CD8-positive, alpha-beta memory T cell (primary cell): ENCODE data around the gene MAP4K5. TPM values are rescaled to one million over a fixed set of nuclear protein-coding genes. Genes with fewer than 3 reads are reported as not detected.

Source experiments
- CTCF ChIA-PET: fragments of 350-600 bp; sonication (Branson Sonifier 250); formaldehyde crosslinking; loops from one replicate; lab custom pipeline; 2021; ENCODE audit warnings: antibody characterized with exemption; lab: Charles Lee
- POLR2A ChIA-PET: fragments of 350-600 bp; sonication (Branson Sonifier 250); formaldehyde crosslinking; loops from one replicate; lab custom pipeline; 2021; ENCODE audit warnings: antibody characterized with exemption; lab: Charles Lee
- DNase-seq, 5 donors: peaks; one replicate each; pipeline versions ENCODE4 v3.0.0 to v3.0.0-alpha.2; 2020 to 2022; ENCODE audit warnings: mixed read lengths in 1 of 5
- H3K27ac ChIP-seq: one replicate; pipeline ENCODE4 v1.7.0; 2013; ENCODE audit warnings: low read depth, mild to moderate bottlenecking, low read length, moderate library complexity
- H3K27me3 ChIP-seq: 2 replicates; pipeline ENCODE4 v1.7.0; 2013; ENCODE audit warnings: low read length, mild to moderate bottlenecking; ENCODE audit not compliant: insufficient read depth, poor library complexity, severe bottlenecking
- H3K36me3 ChIP-seq: 2 replicates; pipeline ENCODE4 v1.7.0; 2013; ENCODE audit warnings: mild to moderate bottlenecking, low read length, moderate library complexity; ENCODE audit not compliant: insufficient read depth
- H3K4me1 ChIP-seq: 2 replicates; pipeline ENCODE4 v1.7.0; 2013; ENCODE audit warnings: mild to moderate bottlenecking, low read length, moderate library complexity; ENCODE audit not compliant: insufficient read depth
- H3K4me3 ChIP-seq: 2 replicates; pipeline ENCODE4 v1.7.0; 2013; ENCODE audit warnings: mild to moderate bottlenecking, low read length
- H3K9me3 ChIP-seq: 2 replicates; pipeline ENCODE4 v1.7.0; 2013; ENCODE audit warnings: mild to moderate bottlenecking, low read length
- H3K27ac Mint-ChIP-seq, 8 donors: one replicate each; pipeline ENCODE4 v1.8.0; 2020 to 2021; ENCODE audit warnings: mixed read lengths in 8 of 8, mild to moderate bottlenecking in 6 of 8, inconsistent platforms in 3 of 8, moderate library complexity in 3 of 8
- H3K27me3 Mint-ChIP-seq, 2 donors: one replicate each; pipeline ENCODE4 v1.8.0; 2020 to 2021; ENCODE audit warnings: mixed read lengths in 2 of 2, mild to moderate bottlenecking in 1 of 2, moderate library complexity in 1 of 2
- H3K36me3 Mint-ChIP-seq, 3 donors: one replicate each; pipeline ENCODE4 v1.8.0; 2020 to 2021; ENCODE audit warnings: mixed read lengths in 3 of 3, inconsistent platforms in 1 of 3, mild to moderate bottlenecking in 1 of 3
- H3K4me1 Mint-ChIP-seq, 3 donors: one replicate each; pipeline ENCODE4 v1.8.0; 2020 to 2021; ENCODE audit warnings: mixed read lengths in 3 of 3, inconsistent platforms in 1 of 3, mild to moderate bottlenecking in 1 of 3
- H3K4me3 Mint-ChIP-seq, 7 donors: one replicate each; pipeline ENCODE4 v1.8.0; 2020 to 2021; ENCODE audit warnings: mixed read lengths in 7 of 7, mild to moderate bottlenecking in 6 of 7, moderate library complexity in 4 of 7, inconsistent platforms in 2 of 7
- H3K9me3 Mint-ChIP-seq, 5 donors: one replicate each; pipeline ENCODE4 v1.8.0; 2020 to 2022; ENCODE audit warnings: mixed read lengths in 5 of 5, mild to moderate bottlenecking in 3 of 5, moderate library complexity in 2 of 5, inconsistent platforms in 1 of 5
- polyA plus RNA-seq: library from polyadenylated mRNA; unstranded; fragments of 300-500 nt; fragmentation: Illumina TruSeq; gene quantifications from one replicate; pipeline ENCODE4 v1.2.3, GENCODE V29; 2021
- total RNA-seq, 2 experiments: library from RNA; stranded (reverse); gene quantifications; one replicate each; pipeline ENCODE4 v1.2.3, GENCODE V29; 2021

MAP4K5 gene
- total and polyA plus RNA-seq, 3 experiments from 2014 or later, result 26.1 to 36.4 (median 35.2) TPM

DNA sequence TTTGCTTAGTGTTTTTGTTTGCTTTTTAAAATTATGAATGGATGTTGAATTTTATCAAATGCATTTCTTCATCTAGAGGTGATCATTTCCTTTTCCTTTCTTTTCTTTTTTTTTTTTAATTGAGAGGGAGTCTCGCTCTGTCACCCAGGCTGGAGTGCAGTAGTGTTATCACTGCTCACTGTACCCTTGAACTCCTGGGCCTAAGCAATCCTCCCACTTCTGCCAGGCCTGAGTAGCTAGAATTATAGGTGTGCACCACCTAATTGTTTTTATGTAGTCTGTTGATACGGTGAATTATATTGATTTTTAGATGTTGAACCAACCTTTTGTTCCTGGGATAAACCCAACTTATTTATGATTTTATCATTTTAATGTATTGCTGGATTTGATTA lies 134.2 kb downstream of the MAP4K5 start:
- Histone ChIP-seq H3K36me3 (no peaks in the 10 kb centered on the region), H3K27ac (no peak overlapping the region), H3K4me3 (no peak overlapping the region), H3K9me3 (no peaks in the 10 kb centered on the region), H3K4me1 (no peaks in the 10 kb centered on the region), H3K27me3 (no peaks in the 10 kb centered on the region)
- no peaks in the 10 kb centered on the region for H3K9me3 Mint-ChIP-seq
- H3K4me3 Mint-ChIP-seq, result peak overlapping the region in 5 of 7 donors; percentile 1 to 93 (median 47)
- no peak for DNase-seq
- peak overlapping the region in 3 of 8 donors; percentile 42 to 82 (median 48) for H3K27ac Mint-ChIP-seq
- ChIA-PET POLR2A (no interaction called here), CTCF (interaction anchor here (1.5 to 2.5 kb wide), 2 partner anchors 33 to 77 kb away, joined by 3 to 5 read pairs; no protein-coding TSS in a partner anchor)
- no peaks in the 10 kb centered on the region for H3K36me3 Mint-ChIP-seq
- peaks cover 7 to 19% (median 15%) of the 10 kb centered on the region in 3 donors for H3K4me1 Mint-ChIP-seq
- H3K27me3 Mint-ChIP-seq, result peaks cover 0 to 1% of the 10 kb centered on the region in 2 donors

DNA sequence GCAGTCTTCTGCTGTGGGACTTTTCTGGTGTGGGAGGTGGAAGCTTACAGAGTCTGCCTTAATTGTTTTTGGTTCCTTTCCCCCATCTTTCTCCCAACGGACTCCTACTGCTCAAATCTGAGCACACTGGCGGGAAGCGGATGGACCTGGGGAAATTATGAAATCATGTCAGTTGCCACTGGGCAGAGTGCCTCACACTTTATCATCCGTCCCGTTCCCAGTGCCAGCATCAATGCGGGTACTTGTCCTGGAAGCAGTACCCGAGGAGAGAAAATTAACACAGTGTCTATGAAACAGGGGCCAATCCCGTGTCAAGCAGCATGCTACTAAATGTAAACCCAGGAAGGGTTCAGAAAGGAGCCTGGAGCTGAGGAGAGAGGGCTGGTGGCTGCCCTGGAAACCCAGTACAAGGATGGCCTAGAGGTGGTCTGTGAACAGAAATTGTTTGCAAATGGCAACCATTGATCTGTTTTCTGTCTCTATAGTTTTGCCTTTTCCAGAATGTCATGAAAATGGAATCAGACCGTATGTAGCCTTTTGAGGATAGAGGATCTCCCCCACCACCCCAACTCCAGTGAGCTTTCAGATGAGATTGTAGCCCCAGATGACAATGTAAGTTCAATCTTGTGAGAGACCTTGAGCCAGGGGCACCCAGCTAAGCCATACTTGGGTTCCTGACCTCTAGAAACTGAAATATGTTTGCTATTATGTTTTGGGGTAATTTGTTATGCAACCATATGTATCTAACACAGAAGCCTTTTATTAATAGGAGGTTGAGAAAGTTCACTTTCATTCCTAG lies 134.8 kb downstream of the MAP4K5 start:
- no peaks in the 10 kb centered on the region for H3K27me3 ChIP-seq
- peak overlapping the region; percentile 80 to 93 (median 87) for H3K4me3 Mint-ChIP-seq
- DNase-seq, result no peak
- ChIA-PET CTCF (interaction anchor here (1.3 to 2.5 kb wide), 3 partner anchors 33 to 77 kb away, joined by 3 to 5 read pairs (median 5); no protein-coding TSS in a partner anchor), POLR2A (interaction anchor here (0.6 to 1.9 kb wide), 2 partner anchors 15 to 34 kb away, joined by 3 to 11 read pairs; no protein-coding TSS in a partner anchor)
- H3K9me3 Mint-ChIP-seq, result no peaks in the 10 kb centered on the region
- H3K27ac ChIP-seq, result no peak overlapping the region
- H3K4me1 Mint-ChIP-seq, result peaks cover 7 to 19% (median 15%) of the 10 kb centered on the region in 3 donors
- H3K27me3 Mint-ChIP-seq, result peaks cover 0 to 1% of the 10 kb centered on the region in 2 donors
- no peaks in the 10 kb centered on the region for H3K4me1 ChIP-seq
- H3K9me3 ChIP-seq, result no peaks in the 10 kb centered on the region
- H3K36me3 Mint-ChIP-seq, result no peaks in the 10 kb centered on the region
- peak overlapping the region; percentile 73 for H3K4me3 ChIP-seq
- peak overlapping the region in 4 of 8 donors; percentile 29 to 81 (median 57) for H3K27ac Mint-ChIP-seq
- H3K36me3 ChIP-seq, result no peaks in the 10 kb centered on the region

GRCh38 chr14:50396631-50397389 lies 135.6 kb downstream of the MAP4K5 start, which contains the start of gene CDKL1:
Gene CDKL1 (minus strand): TSS chr14:50396881. CDS start chr14:50395868, 1,013 bp downstream.
- Mint-ChIP-seq H3K9me3 (no peaks in the 10 kb centered on the region), H3K4me3 (peak within 1 kb of the TSS; percentile 88 to 95 (median 90)), H3K4me1 (peaks cover 7 to 19% (median 15%) of the 10 kb centered on the region in 3 donors), H3K27ac (peak within 1 kb of the TSS in 7 of 8 donors; percentile 24 to 88 (median 66)), H3K36me3 (peaks cover 0 to 1% (median 0%) of the 10 kb centered on the region in 3 donors), H3K27me3 (peaks cover 0 to 1% of the 10 kb centered on the region in 2 donors)
- CTCF ChIA-PET, result interaction anchor here (0.7 to 2.5 kb wide), 4 partner anchors 32 to 465 kb away, joined by 3 to 5 read pairs (median 4); no protein-coding TSS in a partner anchor
- peak within 1 kb of the TSS; percentile 73 for H3K4me3 ChIP-seq
- peak; percentile 15 to 51 (median 22) for DNase-seq
- H3K4me1 ChIP-seq, result no peaks in the 10 kb centered on the region
- POLR2A ChIA-PET, result interaction anchor here (0.6 to 1.9 kb wide), 4 partner anchors 14 to 34 kb away, joined by 3 to 11 read pairs (median 3); no protein-coding TSS in a partner anchor
- no peaks in the 10 kb centered on the region for H3K9me3 ChIP-seq
- H3K27me3 ChIP-seq, result no peaks in the 10 kb centered on the region
- no peaks in the 10 kb centered on the region for H3K36me3 ChIP-seq
- H3K27ac ChIP-seq, result no peak within 1 kb of the TSS

GRCh38 chr14:50395448-50395847 lies 136.9 kb downstream of the MAP4K5 start:
- H3K9me3 Mint-ChIP-seq, result no peaks in the 10 kb centered on the region
- Histone ChIP-seq H3K4me3 (no peak overlapping the region), H3K4me1 (no peaks in the 10 kb centered on the region), H3K9me3 (no peaks in the 10 kb centered on the region), H3K36me3 (no peaks in the 10 kb centered on the region), H3K27ac (no peak overlapping the region), H3K27me3 (no peaks in the 10 kb centered on the region)
- H3K27me3 Mint-ChIP-seq, result peaks cover 0 to 1% of the 10 kb centered on the region in 2 donors
- peak overlapping the region in 6 of 7 donors; percentile 88 to 95 (median 90) for H3K4me3 Mint-ChIP-seq
- H3K4me1 Mint-ChIP-seq, result peaks cover 7 to 19% (median 15%) of the 10 kb centered on the region in 3 donors
- ChIA-PET POLR2A (interaction anchor here (1.9 kb wide), 1 partner anchor 32 kb away, joined by 11 read pairs; no protein-coding TSS in a partner anchor), CTCF (interaction anchor here (0.7 kb wide), 1 partner anchor 368 kb away, joined by 5 read pairs; no protein-coding TSS in a partner anchor)
- no peak overlapping the region for H3K27ac Mint-ChIP-seq
- no peak for DNase-seq
- H3K36me3 Mint-ChIP-seq, result peaks cover 0 to 1% (median 0%) of the 10 kb centered on the region in 3 donors

DNA sequence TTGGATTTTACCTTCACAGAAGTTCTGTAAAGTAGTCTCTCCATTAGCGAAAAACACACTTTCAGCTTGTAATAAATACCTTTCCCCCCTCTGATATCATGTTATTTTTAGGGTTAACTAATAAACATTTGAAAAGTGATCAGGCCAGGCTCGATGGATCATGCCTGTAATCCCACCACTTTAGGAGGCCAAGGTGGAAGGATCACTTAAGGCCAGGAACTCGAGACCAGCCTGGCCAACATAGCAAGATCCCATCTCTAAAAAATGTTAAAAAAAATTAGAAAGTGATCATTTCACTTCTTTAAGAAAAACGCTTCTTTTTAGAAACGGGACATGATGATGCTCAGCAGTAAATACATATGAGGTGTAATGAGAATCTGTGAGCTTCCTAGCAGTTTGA lies 137.7 kb downstream of the MAP4K5 start:
- H3K27ac Mint-ChIP-seq, result no peak overlapping the region
- H3K4me3 Mint-ChIP-seq, result peak overlapping the region in 1 of 7 donors; percentile 95
- Histone ChIP-seq H3K27ac (no peak overlapping the region), H3K36me3 (no peaks in the 10 kb centered on the region), H3K27me3 (no peaks in the 10 kb centered on the region), H3K4me3 (no peak overlapping the region), H3K9me3 (no peaks in the 10 kb centered on the region), H3K4me1 (no peaks in the 10 kb centered on the region)
- H3K4me1 Mint-ChIP-seq, result peaks cover 7 to 19% (median 15%) of the 10 kb centered on the region in 3 donors
- H3K9me3 Mint-ChIP-seq, result no peaks in the 10 kb centered on the region
- peaks cover 0 to 1% (median 0%) of the 10 kb centered on the region in 3 donors for H3K36me3 Mint-ChIP-seq
- CTCF ChIA-PET, result no interaction called here
- DNase-seq, result no peak
- POLR2A ChIA-PET, result no interaction called here
- H3K27me3 Mint-ChIP-seq, result peaks cover 0 to 1% of the 10 kb centered on the region in 2 donors

DNA sequence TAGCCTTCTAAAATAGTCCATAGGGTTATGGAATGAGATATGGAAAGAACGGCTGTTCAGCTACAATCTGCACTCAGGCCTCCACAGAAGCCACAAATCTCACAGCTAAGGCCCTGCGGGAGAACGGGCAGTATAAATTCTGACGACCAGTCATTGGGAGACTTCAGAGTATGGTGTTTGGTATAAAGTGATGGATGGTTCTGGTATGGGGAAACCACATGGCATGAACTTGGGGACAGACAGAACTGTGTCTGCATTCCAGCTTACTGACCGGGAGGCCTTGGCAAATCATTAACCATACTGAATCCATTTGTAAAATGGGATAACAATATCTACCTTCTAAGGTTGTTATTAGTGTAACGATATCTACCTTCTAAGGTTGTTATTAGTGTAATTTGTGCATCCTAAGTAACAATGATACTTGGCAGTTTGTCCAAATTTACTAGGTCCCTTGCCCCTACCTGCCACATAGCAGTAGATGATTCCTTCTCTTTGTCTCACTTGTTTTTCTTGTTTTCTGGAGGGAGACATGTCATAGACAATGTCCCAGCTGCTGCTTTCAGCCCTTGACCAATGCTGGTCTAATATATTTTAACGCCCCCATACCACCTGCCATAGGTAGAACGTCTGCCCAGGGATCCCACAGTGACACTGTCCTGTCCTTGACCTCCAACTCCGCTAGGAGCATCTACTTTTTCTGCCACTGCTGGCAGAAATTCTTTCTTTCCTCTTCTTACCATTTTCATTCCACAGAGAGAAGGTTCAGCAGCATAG lies 142.5 kb downstream of the MAP4K5 start:
- Mint-ChIP-seq H3K27ac (peak overlapping the region in 1 of 8 donors; percentile 1), H3K9me3 (no peaks in the 10 kb centered on the region), H3K27me3 (no peaks in the 10 kb centered on the region), H3K4me1 (no peaks in the 10 kb centered on the region), H3K36me3 (peaks cover 0 to 1% (median 0%) of the 10 kb centered on the region in 3 donors), H3K4me3 (no peak overlapping the region)
- Histone ChIP-seq H3K27ac (no peak overlapping the region), H3K4me1 (no peaks in the 10 kb centered on the region), H3K9me3 (no peaks in the 10 kb centered on the region), H3K4me3 (no peak overlapping the region), H3K27me3 (no peaks in the 10 kb centered on the region), H3K36me3 (no peaks in the 10 kb centered on the region)
- ChIA-PET POLR2A (no interaction called here), CTCF (no interaction called here)
- no peak for DNase-seq

- Mint-ChIP-seq H3K36me3 (peaks cover 0 to 1% (median 0%) of the 10 kb centered on the region in 3 donors), H3K27me3 (no peaks in the 10 kb centered on the region), H3K4me1 (no peaks in the 10 kb centered on the region), H3K4me3 (no peak overlapping the region), H3K27ac (no peak overlapping the region), H3K9me3 (no peaks in the 10 kb centered on the region)
- CTCF ChIA-PET, result no interaction called here
- H3K27ac ChIP-seq, result no peak overlapping the region
- no peaks in the 10 kb centered on the region for H3K9me3 ChIP-seq
- H3K4me1 ChIP-seq, result no peaks in the 10 kb centered on the region
- H3K36me3 ChIP-seq, result no peaks in the 10 kb centered on the region
- no peaks in the 10 kb centered on the region for H3K27me3 ChIP-seq
- POLR2A ChIA-PET, result no interaction called here
- no peak overlapping the region for H3K4me3 ChIP-seq
- no peak for DNase-seq
These were observed 144.0 kb downstream of the MAP4K5 start for GRCh38 chr14:50388256-50388931.
